ENCODE results near the gene CBX2.

CBX2 gene

DNA sequence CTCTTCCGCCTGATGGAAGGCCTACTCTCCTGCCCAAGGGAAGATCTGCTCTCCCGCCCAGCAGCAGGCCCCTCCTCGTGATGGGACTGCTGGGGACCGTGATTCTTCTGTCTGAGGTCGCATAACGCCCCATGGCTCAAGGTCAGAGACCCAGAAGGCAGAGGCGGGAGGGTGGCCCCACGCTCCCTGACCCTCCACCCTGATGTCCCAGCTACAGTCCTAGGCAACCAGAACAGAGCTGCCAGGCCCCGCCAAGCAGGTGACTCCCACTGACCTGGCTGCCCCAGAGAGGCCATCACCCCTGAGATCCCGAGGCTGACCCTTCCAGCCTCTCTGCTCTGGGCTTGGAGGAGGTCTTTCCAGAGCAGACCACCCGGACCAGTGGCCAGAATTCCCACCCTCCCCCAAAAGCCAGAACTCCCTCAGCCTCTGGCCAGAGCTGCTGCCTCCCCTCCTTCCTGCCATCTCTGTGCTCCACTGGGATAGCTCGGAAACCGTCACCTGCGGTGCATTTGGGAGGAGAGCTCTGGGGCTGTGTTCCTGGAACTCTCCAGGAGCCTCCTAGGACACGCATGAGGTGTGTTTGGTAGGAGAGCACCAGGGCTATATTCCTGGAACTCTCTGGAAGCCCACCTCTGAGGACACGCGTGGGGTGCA lies 39.9 kb upstream of the CBX2 start:
- TF ChIP-seq, protein P1, sequence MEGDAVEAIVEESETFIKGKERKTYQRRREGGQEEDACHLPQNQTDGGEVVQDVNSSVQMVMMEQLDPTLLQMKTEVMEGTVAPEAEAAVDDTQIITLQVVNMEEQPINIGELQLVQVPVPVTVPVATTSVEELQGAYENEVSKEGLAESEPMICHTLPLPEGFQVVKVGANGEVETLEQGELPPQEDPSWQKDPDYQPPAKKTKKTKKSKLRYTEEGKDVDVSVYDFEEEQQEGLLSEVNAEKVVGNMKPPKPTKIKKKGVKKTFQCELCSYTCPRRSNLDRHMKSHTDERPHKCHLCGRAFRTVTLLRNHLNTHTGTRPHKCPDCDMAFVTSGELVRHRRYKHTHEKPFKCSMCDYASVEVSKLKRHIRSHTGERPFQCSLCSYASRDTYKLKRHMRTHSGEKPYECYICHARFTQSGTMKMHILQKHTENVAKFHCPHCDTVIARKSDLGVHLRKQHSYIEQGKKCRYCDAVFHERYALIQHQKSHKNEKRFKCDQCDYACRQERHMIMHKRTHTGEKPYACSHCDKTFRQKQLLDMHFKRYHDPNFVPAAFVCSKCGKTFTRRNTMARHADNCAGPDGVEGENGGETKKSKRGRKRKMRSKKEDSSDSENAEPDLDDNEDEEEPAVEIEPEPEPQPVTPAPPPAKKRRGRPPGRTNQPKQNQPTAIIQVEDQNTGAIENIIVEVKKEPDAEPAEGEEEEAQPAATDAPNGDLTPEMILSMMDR (IDR thresholded peaks at IDR 0.05; ENCODE audit: borderline replicate concordance, control extremely low read depth, extremely low read depth, insufficient read depth, missing control alignments): no peak
- DNase-seq (ENCODE audit: low spot score): no peak
- in situ Hi-C loops (cut with MboI; ENCODE audit: low sequenced_read_pairs, unreplicated experiment): no loop called here

DNA sequence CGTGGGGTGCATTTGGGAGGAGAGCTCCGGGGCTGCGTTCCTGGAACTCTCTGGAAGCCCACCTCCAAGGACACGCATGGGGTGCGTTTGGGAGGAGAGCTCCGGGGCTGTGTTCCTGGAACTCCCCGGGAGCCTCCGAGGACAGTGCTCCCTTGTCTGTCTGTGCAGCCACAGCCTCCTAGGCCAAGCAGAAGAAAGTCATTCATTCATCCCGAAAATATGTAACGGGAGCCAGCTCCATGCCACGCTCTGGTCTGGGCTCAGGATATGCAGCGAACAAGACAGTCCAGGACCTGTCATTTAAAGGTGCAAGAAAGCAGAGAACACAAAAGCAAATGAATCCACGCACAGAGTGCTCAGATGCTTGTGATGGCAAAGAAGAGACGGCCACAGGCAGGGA lies 39.3 kb upstream of the CBX2 start:
- TF ChIP-seq, protein P1 (IDR thresholded peaks at IDR 0.05; ENCODE audit: borderline replicate concordance, control extremely low read depth, extremely low read depth, insufficient read depth, missing control alignments): no peak
- no peak for DNase-seq (ENCODE audit: low spot score)
- in situ Hi-C loops (cut with MboI; ENCODE audit: low sequenced_read_pairs, unreplicated experiment): no loop called here

DNA sequence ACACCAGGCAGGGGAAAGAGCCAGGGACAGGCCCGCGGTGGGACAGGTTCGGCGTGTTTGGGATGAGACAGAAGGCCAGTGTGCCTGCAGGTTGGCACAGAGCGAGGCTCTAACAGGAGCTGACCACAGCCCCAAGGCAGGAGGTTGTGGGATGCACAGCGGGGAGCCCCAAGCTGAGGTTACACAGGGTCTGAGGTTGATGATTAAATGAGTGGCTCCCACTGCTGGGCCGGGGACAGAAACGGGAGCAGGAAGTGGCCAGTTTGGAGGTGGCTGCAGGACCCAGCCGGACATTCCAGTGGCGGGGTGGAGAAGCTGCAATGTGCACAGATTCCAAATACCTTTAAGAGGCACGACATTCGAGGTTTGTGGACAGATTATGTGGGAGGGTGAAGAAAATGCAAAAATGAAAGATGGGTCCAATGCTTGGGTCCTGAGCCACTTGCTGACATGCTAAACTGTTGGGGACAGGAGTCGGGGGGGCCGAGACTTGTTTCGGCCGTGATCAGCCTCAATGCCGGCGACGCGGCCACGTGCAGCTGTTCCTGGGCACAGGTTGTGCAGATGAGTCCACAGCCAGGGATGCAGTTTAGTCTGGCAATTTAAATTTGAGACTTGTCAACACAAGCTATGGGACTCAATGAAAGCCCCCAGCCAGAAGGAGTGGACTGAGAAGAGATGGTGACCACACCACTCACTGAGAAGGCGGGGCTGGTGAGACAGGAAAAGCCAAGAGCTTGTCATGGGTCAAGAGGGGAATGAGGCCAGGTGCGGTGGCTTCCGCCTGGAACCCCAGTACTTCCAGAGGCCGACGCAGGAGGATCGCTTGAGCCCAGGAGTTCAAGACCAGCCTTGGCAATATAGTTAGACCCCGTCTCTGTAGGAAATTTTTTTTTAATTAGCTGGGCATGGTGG lies 38.5 kb upstream of the CBX2 start:
- DNase-seq (ENCODE audit: low spot score): no peak
- TF ChIP-seq, protein P1 (IDR thresholded peaks at IDR 0.05; ENCODE audit: borderline replicate concordance, control extremely low read depth, extremely low read depth, insufficient read depth, missing control alignments): no peak
- in situ Hi-C loops (cut with MboI; ENCODE audit: low sequenced_read_pairs, unreplicated experiment): no loop called here

DNA sequence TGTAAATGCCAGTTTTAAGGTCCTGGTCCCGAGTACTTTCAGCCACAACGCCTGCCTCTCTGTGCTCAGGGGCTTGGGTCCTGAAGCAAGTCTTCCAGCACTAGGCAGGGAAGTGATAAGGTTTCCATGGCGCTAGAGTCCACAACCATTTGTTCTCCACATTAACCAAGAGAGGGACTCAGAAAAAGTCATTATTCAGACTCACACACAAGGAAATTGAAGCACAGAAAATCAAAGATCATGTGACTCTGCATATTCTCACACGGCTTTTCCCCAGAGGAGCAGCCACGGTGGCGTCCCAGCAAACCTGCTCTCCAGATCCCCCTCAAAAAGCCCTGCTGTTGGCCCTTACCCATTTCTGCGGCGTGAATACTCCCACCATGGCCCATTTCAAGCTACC lies 37.5 kb upstream of the CBX2 start:
- in situ Hi-C loops (cut with MboI; ENCODE audit: low sequenced_read_pairs, unreplicated experiment): no loop called here
- no peak for DNase-seq (ENCODE audit: low spot score)
- TF ChIP-seq, protein P1 (IDR thresholded peaks at IDR 0.05; ENCODE audit: borderline replicate concordance, control extremely low read depth, extremely low read depth, insufficient read depth, missing control alignments): no peak

DNA sequence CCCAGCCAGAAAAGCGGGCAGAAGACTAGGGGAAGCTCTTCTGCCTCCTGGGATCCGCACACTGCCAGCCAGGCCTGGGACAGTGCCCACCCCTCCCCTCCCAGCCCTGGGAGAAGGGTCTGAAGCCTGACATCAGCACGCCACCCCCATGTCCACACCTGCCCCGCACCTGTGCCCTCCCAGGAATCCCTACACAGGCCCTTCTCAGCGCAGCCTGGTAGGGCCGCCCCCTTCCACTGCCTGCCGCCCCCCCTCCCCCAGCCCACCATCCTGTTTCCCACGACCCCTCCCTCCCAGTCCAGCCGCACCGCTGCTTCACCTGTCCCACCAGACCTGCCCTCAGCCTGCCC lies 36.6 kb upstream of the CBX2 start:
- TF ChIP-seq, protein P1 (IDR thresholded peaks at IDR 0.05; ENCODE audit: borderline replicate concordance, control extremely low read depth, extremely low read depth, insufficient read depth, missing control alignments): no peak
- no peak for DNase-seq (ENCODE audit: low spot score)
- in situ Hi-C loops (cut with MboI; ENCODE audit: low sequenced_read_pairs, unreplicated experiment): no loop called here

DNA sequence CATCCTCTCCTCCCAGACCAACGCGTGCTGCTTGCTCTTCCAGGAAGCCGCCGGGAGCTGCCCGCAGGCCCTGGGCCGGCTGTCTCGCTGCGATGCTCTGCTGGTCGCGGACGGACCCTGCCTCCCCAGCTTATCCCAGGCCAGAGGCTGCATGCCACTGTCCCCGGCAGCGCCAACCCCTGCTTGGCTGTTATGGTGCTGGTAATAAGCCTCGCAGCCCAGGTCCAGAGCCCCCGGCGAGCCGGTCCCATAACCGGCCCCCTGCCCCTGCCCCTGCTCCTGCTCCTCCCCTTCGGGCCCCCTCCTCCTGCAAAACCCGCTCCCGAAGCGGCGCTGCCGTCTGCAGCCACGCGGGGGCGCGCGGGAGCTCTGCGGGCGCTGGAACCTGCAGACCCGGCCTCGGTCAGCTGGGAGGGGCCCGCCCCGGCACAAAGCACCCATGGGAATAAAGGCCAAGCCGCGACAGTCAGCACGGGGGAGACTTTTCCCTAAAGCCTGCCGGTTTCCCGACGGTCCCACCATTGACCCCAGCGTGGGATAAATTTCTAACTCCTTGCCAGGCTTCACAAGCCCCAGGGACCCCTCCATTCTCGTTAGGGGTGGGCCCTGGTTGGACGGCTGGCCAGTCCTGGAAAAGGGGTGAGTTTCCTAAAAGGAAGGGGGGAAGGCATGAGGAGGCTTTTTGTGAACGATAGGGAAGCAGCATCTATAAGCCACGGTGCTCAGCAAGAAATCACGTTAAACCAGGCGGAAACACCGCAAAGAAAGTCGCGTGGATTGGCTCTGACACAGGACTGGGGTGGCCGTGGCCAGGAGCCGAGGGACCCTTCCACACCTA lies 36.0 kb upstream of the CBX2 start:
- DNase-seq (ENCODE audit: low spot score): peak; percentile 88

More for the DNA sequence above, 36.0 kb upstream of the CBX2 start:
- in situ Hi-C loops (cut with MboI; ENCODE audit: low sequenced_read_pairs, unreplicated experiment): no loop called here
- TF ChIP-seq, protein P1 (IDR thresholded peaks at IDR 0.05; ENCODE audit: borderline replicate concordance, control extremely low read depth, extremely low read depth, insufficient read depth, missing control alignments): peak; percentile 95

Data from GM13976 (cell line).